GM12892 (cell line): ENCODE measurements around the gene DMC1.
"Not testable (repeated sequence)": the region's sequence is repeated elsewhere in the genome, so short reads cannot be mapped to it uniquely, and the experiment has no call there.

Source experiments
- DNase-seq: peaks from one replicate; pipeline ENCODE4 v3.0.0; 2011; ENCODE audit not compliant: insufficient read length
- FAIRE-seq: peaks from 2 replicates; lab custom pipeline; 2011; peaks lifted over from hg19 to GRCh38; lab: Jason Lieb, UNC
- POLR2A ChIP-seq: IDR thresholded peaks from 2 replicates; pipeline ENCODE4 v1.6.1; 2011; ENCODE audit warnings: low read depth, low read length, control low read depth
- POLR2AphosphoS5 ChIP-seq: IDR thresholded peaks from 2 replicates; pipeline ENCODE4 v1.6.1; 2011; ENCODE audit warnings: low read depth, low read length, control low read depth
- TAF1 ChIP-seq: IDR thresholded peaks from 2 replicates; pipeline ENCODE4 v1.6.1; 2011; ENCODE audit warnings: low read depth, mild to moderate bottlenecking, control low read depth, low read length, borderline replicate concordance

The DMC1 gene

GRCh38 chr22:38477585-38477984 is 92.4 kb downstream of the DMC1 start:
- DNase-seq (no peak), FAIRE-seq (peak; percentile 14)
- TF ChIP-seq TAF1 (no peak), POLR2A (no peak), POLR2AphosphoS5 (no peak)

DNA sequence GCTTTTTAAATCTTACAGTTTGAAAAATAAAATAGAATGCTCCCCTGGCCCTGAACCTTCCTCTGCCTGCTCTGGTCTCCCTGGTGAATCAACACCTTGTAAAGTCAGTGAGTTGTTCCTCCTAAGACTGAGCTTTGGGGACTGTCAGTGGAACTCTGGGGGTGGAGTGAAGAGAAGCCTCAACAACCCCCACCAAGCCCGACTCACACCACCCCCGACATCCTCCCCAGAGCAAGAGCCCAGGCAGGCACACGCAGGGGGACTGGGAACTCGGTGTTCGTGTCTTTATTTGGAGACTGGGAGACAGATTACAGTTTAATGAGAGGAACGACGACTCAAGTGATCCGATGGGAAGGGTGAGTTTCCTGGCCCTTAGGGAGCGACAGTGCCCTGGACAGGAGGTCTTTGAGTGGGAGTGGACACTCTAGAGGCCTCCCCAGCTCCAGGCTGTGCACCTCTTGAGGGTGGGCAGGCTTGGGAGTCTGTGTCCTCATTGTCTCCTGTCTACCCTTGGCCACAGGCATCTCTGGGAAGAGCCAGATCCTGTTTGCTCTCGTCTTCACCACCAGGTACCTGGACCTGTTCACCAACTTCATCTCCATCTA is 95.9 kb downstream of the DMC1 start:
- no peak for FAIRE-seq
- DNase-seq = no peak
- TF ChIP-seq TAF1 (no peak), POLR2A (no peak), POLR2AphosphoS5 (no peak)

DNA sequence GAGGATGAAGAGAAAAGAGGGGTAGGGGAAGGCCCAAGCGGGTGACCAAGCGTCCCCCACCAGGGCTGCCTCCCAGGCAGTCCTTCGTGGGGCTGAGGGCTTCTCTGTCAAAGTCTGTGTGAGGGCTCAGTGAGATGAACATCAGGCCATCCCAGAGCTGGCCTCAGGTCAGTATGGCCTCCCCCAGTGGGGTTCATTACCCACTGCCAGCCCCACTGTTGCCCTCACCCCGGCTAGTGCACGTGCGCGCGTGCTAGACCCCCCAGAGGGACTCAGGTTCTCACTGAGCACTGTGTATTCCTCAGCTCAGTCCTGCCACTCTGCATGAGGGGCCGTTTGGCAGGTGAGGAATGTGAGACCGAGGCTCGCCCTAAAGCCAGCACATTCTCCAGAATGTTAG is 98.7 kb downstream of the DMC1 start:
- TF ChIP-seq POLR2AphosphoS5 (no peak), POLR2A (no peak), TAF1 (no peak)
- DNase-seq (no peak), FAIRE-seq (no peak)

GRCh38 chr22:38470179-38470578 is 99.8 kb downstream of the DMC1 start:
- not testable (repeated sequence) for FAIRE-seq, DNase-seq

DNA sequence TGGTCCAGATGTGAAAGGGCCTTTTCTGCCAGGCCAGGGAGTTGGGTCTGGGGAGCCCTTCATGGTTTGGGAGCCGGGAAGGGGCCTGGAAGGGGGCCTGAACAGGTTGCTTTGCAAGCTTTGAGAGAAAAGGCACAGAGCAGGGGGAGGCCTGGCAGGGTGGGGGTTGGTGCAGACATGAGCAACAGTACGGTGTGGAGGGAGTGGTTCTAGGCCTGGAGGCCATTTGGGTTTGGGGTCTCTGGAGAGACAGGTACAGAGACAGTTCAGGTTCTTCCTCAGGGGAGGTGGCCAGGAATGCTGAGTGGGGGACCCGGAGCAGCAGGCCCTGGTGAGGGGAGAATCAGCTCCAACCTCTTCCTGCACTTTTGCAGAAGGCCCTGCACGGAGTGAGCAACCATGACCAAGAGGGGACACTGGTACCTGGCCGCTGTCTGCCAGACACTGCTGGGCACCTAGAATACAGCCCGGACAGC is 100.6 kb downstream of the DMC1 start:
- no peak for FAIRE-seq
- DNase-seq = no peak
- no peak for TF ChIP-seq TAF1
- no peak for TF ChIP-seq POLR2A
- no peak for TF ChIP-seq POLR2AphosphoS5
